HepG2 (cell line): Measurements from ENCODE around the gene SLC35F1. TPM values are rescaled to one million over a fixed set of nuclear protein-coding genes. Genes with fewer than 3 reads are reported as not detected.

ENCODE experiments used
- ATAC-seq: fragments of 200-7000 bp; cut with Tn5 transposase; 3 replicates; pipeline ENCODE4 v1.9.1; 2020; ENCODE audit warnings: mild to moderate bottlenecking, moderate library complexity
- BruUV-seq: library from RNA; stranded (reverse); fragments of 400-500 nt; replicated peaks from 2 replicates; lab custom pipeline; 2021; lab: Mats Ljungman, UMichigan
- CTCF ChIA-PET: fragments of 300-600 bp; formaldehyde crosslinking; extraction: SDS; loops from one replicate; lab custom pipeline; 2021; ENCODE audit warnings: low total read pairs, inconsistent platforms, low intra/inter-chr PET ratio; lab: Yijun Ruan, JAX
- POLR2A ChIA-PET: fragments of 350-600 bp; sonication (Branson Sonifier 250); formaldehyde crosslinking; loops from one replicate; lab custom pipeline; 2020; ENCODE audit warnings: antibody characterized with exemption, inconsistent platforms; lab: Yijun Ruan, JAX
- DNase-seq: peaks from one replicate; pipeline ENCODE4 v3.0.0-alpha.2; 2015; ENCODE audit warnings: low spot score
- FAIRE-seq: peaks from 3 replicates; lab custom pipeline; 2011; peaks lifted over from hg19 to GRCh38; lab: Jason Lieb, UNC
- H2AFZ ChIP-seq: one replicate; pipeline ENCODE4 v1.6.1; 2011; ENCODE audit warnings: low read length, inconsistent platforms
- H3K27ac ChIP-seq: fragments of 300-600 bp; 3 replicates; pipeline ENCODE4 v1.8.0; 2011; ENCODE audit warnings: mixed run types, mild to moderate bottlenecking, mixed read lengths, low read length, inconsistent platforms; ENCODE audit not compliant: insufficient read depth; ENCODE audit errors: extremely low read length
- H3K27me3 ChIP-seq, 2 experiments: fragments of 200-600 bp in 1 of 2; 2 replicates in 1 of 2; 3 replicates in 1 of 2; pipeline versions ENCODE4 v1.6.0 to v1.8.0; 2011; ENCODE audit warnings: low read length in 2 of 2, mild to moderate bottlenecking in 2 of 2, moderate library complexity in 2 of 2, inconsistent platforms in 1 of 2; ENCODE audit not compliant: insufficient read depth in 2 of 2, control insufficient read depth in 1 of 2
- H3K36me3 ChIP-seq, 2 experiments: fragments of 200-600 bp in 1 of 2; replicated peaks in 1 of 2; 2 replicates in 1 of 2; 3 replicates in 1 of 2; pipeline versions ENCODE4 v1.5.1 to v1.8.0; 2011; ENCODE audit warnings: low read length in 2 of 2, inconsistent platforms in 1 of 2; ENCODE audit not compliant: insufficient read depth in 2 of 2, control insufficient read depth in 1 of 2
- H3K4me1 ChIP-seq: 2 replicates; pipeline ENCODE4 v1.5.1; 2012; ENCODE audit warnings: low read length, inconsistent platforms; ENCODE audit not compliant: insufficient read depth
- H3K4me2 ChIP-seq: 2 replicates; pipeline ENCODE4 v1.6.0; 2011; ENCODE audit warnings: low read depth, low read length, inconsistent platforms
- H3K4me3 ChIP-seq, 3 experiments: fragments of 200-600 bp in 1 of 3; sonication (generic), shearing (Covaris generic) in 1 of 3; replicated peaks in 1 of 3; 2 replicates each; pipeline ENCODE4 v1.5.1; 2011 to 2016; ENCODE audit warnings: low read length in 3 of 3, inconsistent platforms in 2 of 3, low read depth in 2 of 3, mild to moderate bottlenecking in 2 of 3, control low read depth in 1 of 3, mixed read lengths in 1 of 3; ENCODE audit not compliant: insufficient read depth in 1 of 3
- H3K79me2 ChIP-seq: one replicate; pipeline ENCODE4 v1.6.1; 2011; ENCODE audit warnings: low read length, inconsistent platforms; ENCODE audit not compliant: insufficient read depth
- H3K9ac ChIP-seq: 2 replicates; pipeline ENCODE4 v1.6.0; 2011; ENCODE audit warnings: mild to moderate bottlenecking, low read depth, low read length, inconsistent platforms; ENCODE audit not compliant: insufficient read depth
- H3K9me3 ChIP-seq: 2 replicates; pipeline ENCODE4 v1.5.1; 2012; ENCODE audit warnings: mild to moderate bottlenecking, low read length
- H4K20me1 ChIP-seq: 2 replicates; pipeline ENCODE4 v1.6.0; 2011; ENCODE audit warnings: inconsistent platforms, mild to moderate bottlenecking, low read length, moderate library complexity; ENCODE audit not compliant: insufficient read depth
- FIP1L1 ChIP-seq: fragments of 200-400 bp; formaldehyde crosslinking; IDR thresholded peaks from 2 replicates; pipeline ENCODE4 v1.6.1; 2018; ENCODE audit warnings: low read depth, mild to moderate bottlenecking, low read length, moderate library complexity, borderline replicate concordance; ENCODE audit not compliant: insufficient read depth
- HCFC1 ChIP-seq: fragments of 150-350 bp; IDR thresholded peaks from 2 replicates; pipeline ENCODE4 v1.6.1; 2014; ENCODE audit warnings: low read depth, low read length
- HMGA1 ChIP-seq: sonication (generic); formaldehyde crosslinking; conservative IDR thresholded peaks from 2 replicates; pipeline ENCODE4 v1.4.0; 2020; ENCODE audit warnings: missing genetic modification reagents
- MYC ChIP-seq: sonication (generic); formaldehyde crosslinking; IDR thresholded peaks from 2 replicates; pipeline ENCODE4 v1.9.0; 2021; ENCODE audit warnings: missing genetic modification reagents, borderline replicate concordance
- ZBTB1 ChIP-seq: sonication (generic); formaldehyde crosslinking; IDR thresholded peaks from 2 replicates; pipeline ENCODE4 v1.4.0; 2020; ENCODE audit warnings: missing genetic modification reagents, borderline replicate concordance
- ZNF260 ChIP-seq: sonication (generic); formaldehyde crosslinking; IDR thresholded peaks from 2 replicates; pipeline ENCODE4 v1.4.0; 2020; ENCODE audit warnings: missing genetic modification reagents, low read depth, mild to moderate bottlenecking, borderline replicate concordance
- ZNF343 ChIP-seq: sonication (generic); formaldehyde crosslinking; IDR thresholded peaks from 2 replicates; pipeline ENCODE4 v1.4.0; 2020; ENCODE audit warnings: mild to moderate bottlenecking, missing genetic modification reagents
- ZNF460 ChIP-seq: sonication (generic); formaldehyde crosslinking; IDR thresholded peaks from 2 replicates; pipeline ENCODE4 v1.5.1; 2020; ENCODE audit warnings: missing genetic modification reagents, mild to moderate bottlenecking, borderline replicate concordance
- ZNF549 ChIP-seq: sonication (generic); formaldehyde crosslinking; IDR thresholded peaks from 2 replicates; pipeline ENCODE4 v1.5.0; 2020; ENCODE audit warnings: missing genetic modification reagents
- ZNF737 ChIP-seq: sonication (generic); formaldehyde crosslinking; IDR thresholded peaks from 2 replicates; pipeline ENCODE4 v1.5.0; 2020; ENCODE audit warnings: missing genetic modification reagents, mild to moderate bottlenecking, borderline replicate concordance
- WGBS: methylation state at CpG from one replicate; pipeline ENCODE4 v1.1.6; 2017; ENCODE audit warnings: low lambda C conversion rate; 5-methylcytosine and 5-hydroxymethylcytosine counted together
- in situ Hi-C: cut with HindIII; loops from 2 replicates; pipeline ENCODE4 v1.10.0; 2017; ENCODE audit warnings: low pct_unique_long_range_greater_than_20kb; ENCODE audit not compliant: extremely low pct_ligation_motif_present
- intact Hi-C: fragments of 100-400 bp; cut with micrococcal nuclease; formaldehyde crosslinking; loops from one replicate; pipeline ENCODE4 v1.10.0; 2022; ENCODE audit not compliant: unreplicated experiment
- polyA plus RNA-seq, 8 experiments: library from polyadenylated mRNA; depleted of rRNA in 3 of 8; stranded (reverse) in 7 of 8; unstranded in 1 of 8; fragments of >200 nt; fragmentation: Illumina TruSeq in 4 of 8; extraction: Trizol in 4 of 8; gene quantifications; 2 replicates each; pipeline versions ENCODE4 v1.2.1 to v1.2.3, GENCODE V29; 2011 to 2016; ENCODE audit warnings: low read depth in 4 of 8, missing spikeins in 1 of 8, mixed read lengths in 1 of 8; ENCODE audit not compliant: insufficient read depth in 1 of 8
- total RNA-seq, 5 experiments: library from RNA; depleted of rRNA; stranded (reverse); fragments of >200 nt; fragmentation: Illumina TruSeq; extraction: Trizol; gene quantifications; 2 replicates each; pipeline ENCODE4 v1.2.3, GENCODE V29; 2016; ENCODE audit warnings: low read depth in 1 of 5
- TF ChIP-seq, protein P1 (sequence below): sonication (generic); formaldehyde crosslinking; IDR thresholded peaks from 2 replicates; pipeline ENCODE4; 2020; ENCODE audit warnings: missing genetic modification reagents, mild to moderate bottlenecking, borderline replicate concordance

Gene SLC35F1
- total and polyA plus RNA-seq, 2 of the 13 experiments (the other 11 are each of a cell fraction or from before 2014, with no cell fraction given): 0.01 TPM; not detected in 1

DNA sequence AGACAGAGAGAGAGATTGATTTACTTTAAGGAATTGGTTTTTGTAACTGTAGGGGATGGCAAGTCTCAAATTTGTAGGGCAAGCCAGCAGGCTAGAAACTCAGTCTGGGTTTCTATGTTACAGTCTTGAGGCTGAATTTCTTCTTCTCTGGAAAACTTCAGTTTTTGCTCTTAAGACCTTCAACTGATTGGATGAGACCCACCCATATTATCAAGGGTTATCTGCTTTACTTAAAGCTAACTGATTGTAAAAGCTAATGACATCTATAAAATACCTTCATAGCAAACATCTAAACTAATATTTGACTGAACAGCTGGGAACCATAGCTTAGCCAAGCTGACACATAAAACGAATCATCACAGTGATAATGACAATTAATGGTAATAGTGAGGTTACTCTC, 22.4 kb downstream of the SLC35F1 start:
- TF ChIP-seq HMGA1 (CRISPR knock-in tag): no peak
- no peak for TF ChIP-seq ZNF549 (CRISPR knock-in tag)
- TF ChIP-seq ZNF260 (CRISPR knock-in tag): no peak
- no peak for TF ChIP-seq FIP1L1
- TF ChIP-seq ZBTB1 (CRISPR knock-in tag): no peak
- CTCF ChIA-PET: no interaction called here
- Histone ChIP-seq H2AFZ (no peak overlapping the region), H3K79me2 (no peaks in the 10 kb centered on the region), H4K20me1 (no peaks in the 10 kb centered on the region), H3K9ac (no peak overlapping the region), H3K27me3 (no peaks in the 10 kb centered on the region), H3K4me1 (no peaks in the 10 kb centered on the region), H3K4me2 (no peak overlapping the region), H3K9me3 (peaks cover 10% of the 10 kb centered on the region; the same call in 1 of the 2 replicates), H3K27ac (no peak overlapping the region), H3K36me3 (no peaks in the 10 kb centered on the region), H3K4me3 (no peak overlapping the region)
- WGBS: 0% methylated on average over 1 of the region's 1 CpG
- FAIRE-seq: no peak
- POLR2A ChIA-PET: no interaction called here
- no TSS peak for BruUV-seq
- no peak for DNase-seq
- intact Hi-C loops (no loop called here), in situ Hi-C loops (no loop called here)
- no peak for ATAC-seq

DNA sequence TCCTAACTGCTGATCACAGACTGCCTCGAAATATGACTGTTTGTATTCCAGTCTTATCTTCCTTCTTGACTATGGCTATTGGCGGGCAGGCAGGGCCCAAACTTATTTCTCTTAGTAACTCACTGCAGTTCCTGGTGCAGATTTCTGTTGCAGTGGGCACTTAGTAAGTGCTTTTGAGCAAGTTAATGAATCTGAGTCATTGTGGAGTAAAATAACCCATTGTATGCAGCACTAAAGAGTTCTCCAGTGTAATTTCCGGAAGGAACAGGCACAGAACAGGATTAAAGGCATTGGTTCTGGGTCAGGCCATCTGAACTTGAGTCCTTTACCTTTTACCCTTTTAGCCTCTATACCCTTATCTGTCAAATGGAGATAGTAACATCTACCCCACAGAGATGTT, 23.6 kb downstream of the SLC35F1 start:
- TF ChIP-seq MYC (no peak), ZNF343 (CRISPR knock-in tag) (no peak), ZNF737 (no peak), HCFC1 (no peak), ZNF460 (CRISPR knock-in tag) (no peak)
- TF ChIP-seq, protein P1, sequence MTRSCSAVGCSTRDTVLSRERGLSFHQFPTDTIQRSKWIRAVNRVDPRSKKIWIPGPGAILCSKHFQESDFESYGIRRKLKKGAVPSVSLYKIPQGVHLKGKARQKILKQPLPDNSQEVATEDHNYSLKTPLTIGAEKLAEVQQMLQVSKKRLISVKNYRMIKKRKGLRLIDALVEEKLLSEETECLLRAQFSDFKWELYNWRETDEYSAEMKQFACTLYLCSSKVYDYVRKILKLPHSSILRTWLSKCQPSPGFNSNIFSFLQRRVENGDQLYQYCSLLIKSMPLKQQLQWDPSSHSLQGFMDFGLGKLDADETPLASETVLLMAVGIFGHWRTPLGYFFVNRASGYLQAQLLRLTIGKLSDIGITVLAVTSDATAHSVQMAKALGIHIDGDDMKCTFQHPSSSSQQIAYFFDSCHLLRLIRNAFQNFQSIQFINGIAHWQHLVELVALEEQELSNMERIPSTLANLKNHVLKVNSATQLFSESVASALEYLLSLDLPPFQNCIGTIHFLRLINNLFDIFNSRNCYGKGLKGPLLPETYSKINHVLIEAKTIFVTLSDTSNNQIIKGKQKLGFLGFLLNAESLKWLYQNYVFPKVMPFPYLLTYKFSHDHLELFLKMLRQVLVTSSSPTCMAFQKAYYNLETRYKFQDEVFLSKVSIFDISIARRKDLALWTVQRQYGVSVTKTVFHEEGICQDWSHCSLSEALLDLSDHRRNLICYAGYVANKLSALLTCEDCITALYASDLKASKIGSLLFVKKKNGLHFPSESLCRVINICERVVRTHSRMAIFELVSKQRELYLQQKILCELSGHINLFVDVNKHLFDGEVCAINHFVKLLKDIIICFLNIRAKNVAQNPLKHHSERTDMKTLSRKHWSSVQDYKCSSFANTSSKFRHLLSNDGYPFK (CRISPR knock-in tag): no peak
- Histone ChIP-seq H3K36me3 (no peaks in the 10 kb centered on the region), H3K9ac (no peak overlapping the region), H2AFZ (no peak overlapping the region), H3K4me2 (no peak overlapping the region), H3K9me3 (peaks cover 10% of the 10 kb centered on the region; the same call in 1 of the 2 replicates), H3K27ac (no peak overlapping the region), H4K20me1 (no peaks in the 10 kb centered on the region), H3K27me3 (no peaks in the 10 kb centered on the region), H3K4me3 (no peak overlapping the region), H3K79me2 (no peaks in the 10 kb centered on the region), H3K4me1 (no peaks in the 10 kb centered on the region)
- ATAC-seq (no peak), FAIRE-seq (no peak), DNase-seq (no peak)
- CTCF ChIA-PET: no interaction called here
- no TSS peak for BruUV-seq
- in situ Hi-C loops: no loop called here
- POLR2A ChIA-PET: no interaction called here
- intact Hi-C loops: no loop called here
- 3% methylated on average over 3 of the region's 3 CpGs for WGBS
